Stomach (tissue), 4 donors: ENCODE measurements around the gene NR6A1.

ENCODE experiments used
- EP300 ChIP-seq: sonication (generic); formaldehyde crosslinking; IDR thresholded peaks from one replicate; pipeline ENCODE4 v1.6.1; 2017; ENCODE audit warnings: antibody characterized with exemption
- POLR2A ChIP-seq, 4 donors: fragments of 450-650 bp; IDR thresholded peaks; one replicate each; pipeline ENCODE4 v1.6.1; 2016; ENCODE audit warnings: antibody characterized with exemption in 4 of 4, control low read depth in 2 of 4, mild to moderate bottlenecking in 1 of 4, moderate library complexity in 1 of 4
- POLR2AphosphoS5 ChIP-seq, 3 donors: sonication (generic); formaldehyde crosslinking; IDR thresholded peaks; one replicate each; pipeline ENCODE4 v1.6.1; 2016; ENCODE audit warnings: antibody characterized with exemption in 3 of 3
- TF ChIP-seq, protein P1 (sequence below), 7 experiments: fragments of 450-650 bp in 4 of 7; fragments of 200-600 bp in 3 of 7; sonication (generic) in 3 of 7; IDR thresholded peaks; one replicate each; pipeline ENCODE4 v1.5.1; 2016 to 2019; ENCODE audit warnings: antibody characterized with exemption in 7 of 7, control low read depth in 2 of 7, mild to moderate bottlenecking in 1 of 7

DNA sequence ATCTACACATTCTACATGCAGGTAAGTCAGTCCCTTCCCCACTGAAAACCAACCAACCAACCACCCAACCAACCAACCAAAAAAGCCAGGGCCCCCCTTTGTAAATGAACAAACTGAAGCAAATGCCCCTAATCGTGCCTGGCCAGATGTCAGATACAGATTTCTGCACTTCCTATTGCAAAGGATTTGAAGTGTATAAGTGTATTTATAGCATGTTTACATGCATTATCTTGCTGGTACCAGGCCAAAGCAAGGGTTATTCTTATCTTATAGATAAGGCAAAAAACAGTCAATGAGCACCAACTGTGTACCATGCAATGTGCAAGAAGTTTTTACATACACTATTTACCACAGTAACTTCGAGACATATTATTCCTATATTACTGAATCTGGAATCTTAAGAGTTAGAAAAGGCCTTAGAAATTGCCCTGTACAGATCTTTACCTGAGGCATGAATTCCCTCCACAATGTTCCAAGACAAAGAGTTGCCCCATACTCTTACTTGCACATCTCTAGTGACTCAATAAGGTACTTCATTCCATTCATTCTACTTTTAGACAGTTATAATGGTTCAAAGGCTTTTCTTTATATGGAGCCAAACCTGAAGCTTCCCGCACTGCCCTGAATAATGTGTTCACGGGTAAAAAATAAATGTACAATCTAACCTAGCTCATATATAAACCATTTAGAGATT, 212.2 kb downstream of the NR6A1 start:
- no peak for TF ChIP-seq EP300
- TF ChIP-seq, protein P1, sequence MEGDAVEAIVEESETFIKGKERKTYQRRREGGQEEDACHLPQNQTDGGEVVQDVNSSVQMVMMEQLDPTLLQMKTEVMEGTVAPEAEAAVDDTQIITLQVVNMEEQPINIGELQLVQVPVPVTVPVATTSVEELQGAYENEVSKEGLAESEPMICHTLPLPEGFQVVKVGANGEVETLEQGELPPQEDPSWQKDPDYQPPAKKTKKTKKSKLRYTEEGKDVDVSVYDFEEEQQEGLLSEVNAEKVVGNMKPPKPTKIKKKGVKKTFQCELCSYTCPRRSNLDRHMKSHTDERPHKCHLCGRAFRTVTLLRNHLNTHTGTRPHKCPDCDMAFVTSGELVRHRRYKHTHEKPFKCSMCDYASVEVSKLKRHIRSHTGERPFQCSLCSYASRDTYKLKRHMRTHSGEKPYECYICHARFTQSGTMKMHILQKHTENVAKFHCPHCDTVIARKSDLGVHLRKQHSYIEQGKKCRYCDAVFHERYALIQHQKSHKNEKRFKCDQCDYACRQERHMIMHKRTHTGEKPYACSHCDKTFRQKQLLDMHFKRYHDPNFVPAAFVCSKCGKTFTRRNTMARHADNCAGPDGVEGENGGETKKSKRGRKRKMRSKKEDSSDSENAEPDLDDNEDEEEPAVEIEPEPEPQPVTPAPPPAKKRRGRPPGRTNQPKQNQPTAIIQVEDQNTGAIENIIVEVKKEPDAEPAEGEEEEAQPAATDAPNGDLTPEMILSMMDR (IDR thresholded peaks at IDR 0.05) = no peak
- no peak for TF ChIP-seq POLR2A (IDR thresholded peaks at IDR 0.05)
- no peak for TF ChIP-seq POLR2AphosphoS5 (IDR thresholded peaks at IDR 0.05)
